Fibroblast of pulmonary artery (primary cell): ENCODE data around the gene ARHGAP33.
A peak's percentile ranks its signal among the peaks of the same experiment; 100 is the strongest.
"Not testable (repeated sequence)": the region's sequence is repeated elsewhere in the genome, so short reads cannot be mapped to it uniquely, and the experiment has no call there.

Experiments
- DNase-seq: peaks from one replicate; pipeline ENCODE4 v3.0.0-alpha.2; 2010; ENCODE audit warnings: low read depth
- H3K4me3 ChIP-seq: replicated peaks from 2 replicates; pipeline ENCODE4 v1.5.1; 2011; ENCODE audit warnings: low read depth, mild to moderate bottlenecking, control low read depth, low read length, moderate library complexity
- TF ChIP-seq, protein P1 (sequence below): IDR thresholded peaks from 2 replicates; pipeline ENCODE4 v1.5.1; 2011; ENCODE audit warnings: mild to moderate bottlenecking, control low read depth, low read length, inconsistent platforms; ENCODE audit errors: missing control alignments

The ARHGAP33 gene

DNA sequence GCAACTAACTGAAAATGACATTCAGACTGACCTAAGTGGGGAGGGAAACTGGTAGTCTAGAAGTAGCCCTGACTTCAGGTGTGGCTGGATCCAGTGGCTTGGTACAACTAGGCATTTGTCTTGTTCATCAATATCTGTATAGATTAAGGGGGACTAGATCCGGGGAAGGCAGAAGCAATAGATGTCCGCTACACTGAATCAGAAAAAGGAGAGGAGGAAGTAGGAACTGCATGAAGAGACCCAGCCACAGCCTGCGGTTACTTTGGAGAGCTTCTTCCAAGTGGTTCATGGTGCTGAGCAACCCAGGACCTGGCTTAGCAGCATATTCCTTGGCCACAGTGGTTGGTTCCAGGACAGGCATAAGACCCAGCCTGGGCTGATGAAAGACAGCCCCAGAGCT, 47.2 kb downstream of the ARHGAP33 start:
- no peak overlapping the region for H3K4me3 ChIP-seq
- no peak for DNase-seq
- TF ChIP-seq, protein P1, sequence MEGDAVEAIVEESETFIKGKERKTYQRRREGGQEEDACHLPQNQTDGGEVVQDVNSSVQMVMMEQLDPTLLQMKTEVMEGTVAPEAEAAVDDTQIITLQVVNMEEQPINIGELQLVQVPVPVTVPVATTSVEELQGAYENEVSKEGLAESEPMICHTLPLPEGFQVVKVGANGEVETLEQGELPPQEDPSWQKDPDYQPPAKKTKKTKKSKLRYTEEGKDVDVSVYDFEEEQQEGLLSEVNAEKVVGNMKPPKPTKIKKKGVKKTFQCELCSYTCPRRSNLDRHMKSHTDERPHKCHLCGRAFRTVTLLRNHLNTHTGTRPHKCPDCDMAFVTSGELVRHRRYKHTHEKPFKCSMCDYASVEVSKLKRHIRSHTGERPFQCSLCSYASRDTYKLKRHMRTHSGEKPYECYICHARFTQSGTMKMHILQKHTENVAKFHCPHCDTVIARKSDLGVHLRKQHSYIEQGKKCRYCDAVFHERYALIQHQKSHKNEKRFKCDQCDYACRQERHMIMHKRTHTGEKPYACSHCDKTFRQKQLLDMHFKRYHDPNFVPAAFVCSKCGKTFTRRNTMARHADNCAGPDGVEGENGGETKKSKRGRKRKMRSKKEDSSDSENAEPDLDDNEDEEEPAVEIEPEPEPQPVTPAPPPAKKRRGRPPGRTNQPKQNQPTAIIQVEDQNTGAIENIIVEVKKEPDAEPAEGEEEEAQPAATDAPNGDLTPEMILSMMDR = no peak

DNA sequence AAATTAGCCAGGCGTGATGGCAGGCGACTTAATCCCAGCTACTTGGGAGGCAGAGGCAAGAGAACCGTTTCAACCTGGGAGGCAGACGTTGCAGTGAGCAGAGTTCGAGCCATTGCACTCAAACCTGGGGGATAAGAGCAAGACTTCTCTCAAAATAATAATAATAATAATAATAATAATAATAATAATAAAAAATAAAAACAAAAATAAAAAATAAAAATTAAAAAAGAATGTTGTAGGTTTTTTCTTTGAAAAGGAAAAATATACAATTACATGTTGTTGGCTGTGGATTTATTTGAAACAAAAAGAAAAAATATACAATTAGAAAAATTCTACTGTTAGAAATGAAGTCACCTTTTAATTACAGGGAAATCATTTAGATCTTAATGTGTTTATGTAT, 48.8 kb downstream of the ARHGAP33 start:
- no peak overlapping the region for H3K4me3 ChIP-seq
- DNase-seq = no peak
- TF ChIP-seq, protein P1 = no peak

DNA sequence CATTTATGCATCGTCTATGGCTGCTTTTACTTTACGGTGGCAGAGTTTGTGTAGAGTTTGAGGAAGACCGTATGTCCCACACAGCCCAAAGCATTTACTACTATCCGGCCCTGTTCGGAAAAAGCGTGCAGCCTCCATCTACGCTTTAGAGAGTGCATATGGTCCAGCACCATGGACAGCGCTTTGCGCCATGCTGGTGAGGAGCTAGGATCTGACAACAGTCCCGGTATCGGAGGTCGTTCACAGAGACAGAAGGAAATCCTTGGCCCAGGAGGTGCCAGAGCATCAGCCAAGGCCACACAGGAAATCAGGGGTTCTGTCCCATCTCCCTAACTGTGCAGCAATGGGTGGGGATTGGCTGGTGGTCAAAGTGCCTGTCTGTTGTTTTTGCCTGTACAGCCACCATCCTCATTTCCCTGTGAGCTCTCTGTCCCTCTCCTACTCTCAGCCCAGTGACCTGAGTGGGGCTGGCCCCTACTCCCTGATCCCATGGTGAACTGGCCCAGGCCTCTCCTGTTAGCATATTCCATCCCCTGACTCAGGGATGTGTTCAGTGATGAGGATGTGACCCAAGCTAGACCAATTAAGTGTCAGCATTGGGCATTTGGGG, 53.4 kb downstream of the ARHGAP33 start:
- TF ChIP-seq, protein P1 = no peak
- DNase-seq = peak; percentile 79
- H3K4me3 ChIP-seq = no peak overlapping the region

DNA sequence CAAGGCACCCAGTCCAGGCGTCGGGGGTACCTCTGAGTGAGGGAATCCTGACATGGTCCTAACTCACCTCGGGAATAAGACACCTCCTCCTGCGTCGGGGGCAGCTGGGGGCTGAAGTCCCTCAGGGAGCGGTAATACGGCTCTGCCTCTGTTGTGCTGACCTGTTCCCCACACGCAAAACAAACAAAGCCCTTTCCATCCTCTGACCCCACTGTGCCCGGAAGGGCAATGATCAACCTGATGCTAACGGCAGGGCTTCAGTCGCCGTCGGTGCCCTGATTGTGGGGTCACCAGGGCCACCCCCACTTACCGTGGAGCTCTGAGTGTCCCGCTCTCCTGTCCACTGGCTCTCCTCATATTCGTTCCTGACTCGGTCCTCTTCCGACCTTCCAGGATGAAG, 55.6 kb downstream of the ARHGAP33 start:
- TF ChIP-seq, protein P1 = no peak
- H3K4me3 ChIP-seq = no peak overlapping the region
- no peak for DNase-seq

DNA sequence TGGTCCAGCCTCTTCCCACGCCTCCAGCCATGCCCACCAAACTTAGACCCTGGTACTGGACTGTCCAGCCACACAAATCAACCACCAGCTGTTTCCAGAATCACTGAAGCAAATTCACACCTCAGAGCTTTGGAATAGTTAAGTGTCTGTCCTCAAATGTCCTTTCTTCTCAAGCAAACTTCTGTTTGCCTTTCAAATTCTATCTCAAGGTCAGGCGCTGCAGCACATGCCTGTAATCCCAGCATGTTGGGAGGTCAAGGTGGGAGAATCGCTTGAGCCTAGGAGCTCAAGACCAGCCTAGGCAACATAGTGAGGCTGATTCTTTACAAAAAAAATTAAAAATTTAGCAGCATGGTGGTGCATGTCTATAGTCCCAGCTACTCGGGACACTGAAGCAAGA, 56.7 kb downstream of the ARHGAP33 start:
- TF ChIP-seq, protein P1 = no peak
- no peak for DNase-seq

DNA sequence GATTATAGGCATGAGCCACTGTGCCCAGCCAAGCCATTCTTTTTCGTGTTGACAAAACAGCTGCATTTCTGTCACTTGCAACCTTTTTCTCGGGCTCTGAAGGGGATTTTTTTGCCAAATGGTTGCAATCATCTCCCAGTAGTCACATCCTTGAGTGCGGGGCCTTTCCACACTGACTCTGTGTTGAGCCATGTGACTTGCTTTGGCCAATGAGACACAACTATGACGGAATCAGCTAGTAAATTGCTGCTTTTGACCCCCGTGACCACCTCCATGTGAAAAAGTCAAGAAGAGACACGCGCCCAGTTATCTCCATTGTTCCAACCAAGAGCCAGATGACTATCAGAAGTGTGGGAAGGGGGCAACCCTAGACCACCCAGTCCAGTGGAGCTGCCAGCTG, 58.6 kb downstream of the ARHGAP33 start:
- no peak for DNase-seq
- TF ChIP-seq, protein P1 = no peak
- H3K4me3 ChIP-seq = no peak overlapping the region

More for the DNA sequence above, 56.7 kb downstream of the ARHGAP33 start:
- no peak overlapping the region for H3K4me3 ChIP-seq

DNA sequence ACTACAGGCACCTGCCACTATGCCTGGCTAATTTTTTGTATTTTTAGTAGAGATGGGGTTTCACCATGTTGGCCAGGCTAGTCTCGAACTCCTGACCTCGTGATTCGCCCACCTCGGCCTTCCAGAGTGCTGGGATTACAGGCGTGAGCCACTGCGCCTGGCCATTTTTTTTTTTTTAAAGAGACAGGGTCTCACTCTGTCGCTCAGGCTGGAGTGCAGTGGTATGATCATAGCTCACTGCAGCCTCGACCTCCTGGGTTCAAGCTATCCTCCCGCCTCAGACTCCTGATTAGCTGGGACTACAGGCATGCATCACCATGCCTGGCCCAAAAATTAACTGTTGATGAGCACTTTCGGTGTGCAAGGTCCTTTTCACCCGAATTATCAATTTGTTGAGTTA, 60.7 kb downstream of the ARHGAP33 start:
- not testable (repeated sequence) for H3K4me3 ChIP-seq, DNase-seq
